ENCODE data around the gene TRABD2B. TPM values are rescaled to one million over a fixed set of nuclear protein-coding genes. Genes with fewer than 3 reads are reported as not detected.

TRABD2B gene
- total and polyA plus RNA-seq, 2 donors = 2.4 to 6.1 TPM

GRCh38 chr1:47849005-47849521 is 148.1 kb downstream of the TRABD2B start:
- no peaks in the 10 kb centered on the region for H3K4me1 ChIP-seq (ENCODE audit: insufficient read depth)
- WGBS = 76% methylated on average over 4 of the region's 4 CpGs
- H3K4me3 ChIP-seq (ENCODE audit: low read depth, low read length) = no peak overlapping the region
- H3K27ac ChIP-seq (ENCODE audit: low read depth) = no peak overlapping the region
- H3K36me3 ChIP-seq (ENCODE audit: insufficient read depth) = no peaks in the 10 kb centered on the region
- DNase-seq (ENCODE audit: extremely low spot score) = peak; percentile 33

GRCh38 chr1:47847763-47848162 is 149.4 kb downstream of the TRABD2B start:
- WGBS = 95% methylated on average over 9 of the region's 9 CpGs
- Histone ChIP-seq H3K27ac (ENCODE audit: low read depth) (no peak overlapping the region), H3K4me3 (ENCODE audit: low read depth, low read length) (no peak overlapping the region), H3K4me1 (ENCODE audit: insufficient read depth) (no peaks in the 10 kb centered on the region), H3K36me3 (ENCODE audit: insufficient read depth) (no peaks in the 10 kb centered on the region)
- DNase-seq (ENCODE audit: extremely low spot score) = no peak

GRCh38 chr1:47844558-47844955 is 152.6 kb downstream of the TRABD2B start:
- H3K4me1 ChIP-seq (ENCODE audit: insufficient read depth) = no peaks in the 10 kb centered on the region
- DNase-seq (ENCODE audit: extremely low spot score) = no peak
- WGBS = 90% methylated on average over 3 of the region's 3 CpGs

GRCh38 chr1:47843781-47844557 is 153.2 kb downstream of the TRABD2B start:
- DNase-seq (ENCODE audit: extremely low spot score) = no peak
- H3K36me3 ChIP-seq (ENCODE audit: insufficient read depth) = no peaks in the 10 kb centered on the region
- H3K27ac ChIP-seq (ENCODE audit: low read depth) = no peak overlapping the region
- no peak overlapping the region for H3K4me3 ChIP-seq (ENCODE audit: low read depth, low read length)
- 71% methylated on average over 10 of the region's 10 CpGs for WGBS
- no peaks in the 10 kb centered on the region for H3K4me1 ChIP-seq (ENCODE audit: insufficient read depth)

More at GRCh38 chr1:47844558-47844955, 152.6 kb downstream of the TRABD2B start:
- no peak overlapping the region for H3K27ac ChIP-seq (ENCODE audit: low read depth)
- H3K36me3 ChIP-seq (ENCODE audit: insufficient read depth) = no peaks in the 10 kb centered on the region
- H3K4me3 ChIP-seq (ENCODE audit: low read depth, low read length) = no peak overlapping the region

GRCh38 chr1:47843059-47843458 is 154.1 kb downstream of the TRABD2B start:
- Histone ChIP-seq H3K4me3 (ENCODE audit: low read depth, low read length) (no peak overlapping the region), H3K27ac (ENCODE audit: low read depth) (no peak overlapping the region), H3K36me3 (ENCODE audit: insufficient read depth) (no peaks in the 10 kb centered on the region), H3K4me1 (ENCODE audit: insufficient read depth) (no peaks in the 10 kb centered on the region)
- no peak for DNase-seq (ENCODE audit: extremely low spot score)
- whole genome bisulfite sequencing = 88% methylated on average over 6 of the region's 6 CpGs

GRCh38 chr1:47842228-47842919 is 154.8 kb downstream of the TRABD2B start:
- Histone ChIP-seq H3K36me3 (ENCODE audit: insufficient read depth) (no peaks in the 10 kb centered on the region), H3K4me3 (ENCODE audit: low read depth, low read length) (no peak overlapping the region), H3K27ac (ENCODE audit: low read depth) (no peak overlapping the region), H3K4me1 (ENCODE audit: insufficient read depth) (no peaks in the 10 kb centered on the region)
- no peak for DNase-seq (ENCODE audit: extremely low spot score)
- WGBS = 66% methylated on average over 5 of the region's 5 CpGs

- 89% methylated on average over 3 of the region's 3 CpGs for WGBS
- no peak overlapping the region for H3K4me3 ChIP-seq (ENCODE audit: low read depth, low read length)
- no peaks in the 10 kb centered on the region for H3K4me1 ChIP-seq (ENCODE audit: insufficient read depth)
- H3K36me3 ChIP-seq (ENCODE audit: insufficient read depth) = no peaks in the 10 kb centered on the region
- H3K27ac ChIP-seq (ENCODE audit: low read depth) = no peak overlapping the region
- no peak for DNase-seq (ENCODE audit: extremely low spot score)
Measured at GRCh38 chr1:47841356-47841755, 155.8 kb downstream of the TRABD2B start.

GRCh38 chr1:47840393-47841190 is 156.6 kb downstream of the TRABD2B start:
- Histone ChIP-seq H3K27ac (ENCODE audit: low read depth) (no peak overlapping the region), H3K36me3 (ENCODE audit: insufficient read depth) (no peaks in the 10 kb centered on the region), H3K4me1 (ENCODE audit: insufficient read depth) (no peaks in the 10 kb centered on the region), H3K4me3 (ENCODE audit: low read depth, low read length) (no peak overlapping the region)
- WGBS = 83% methylated on average over 4 of the region's 4 CpGs
- no peak for DNase-seq (ENCODE audit: extremely low spot score)

- WGBS = 66% methylated on average over 4 of the region's 4 CpGs
- Histone ChIP-seq H3K4me3 (ENCODE audit: low read depth, low read length) (no peak overlapping the region), H3K4me1 (ENCODE audit: insufficient read depth) (no peaks in the 10 kb centered on the region), H3K27ac (ENCODE audit: low read depth) (no peak overlapping the region), H3K36me3 (ENCODE audit: insufficient read depth) (no peaks in the 10 kb centered on the region)
- DNase-seq (ENCODE audit: extremely low spot score) = no peak
Measured at GRCh38 chr1:47839433-47839760, 157.8 kb downstream of the TRABD2B start.

GRCh38 chr1:47838562-47839432 is 158.4 kb downstream of the TRABD2B start:
- Histone ChIP-seq H3K36me3 (ENCODE audit: insufficient read depth) (no peaks in the 10 kb centered on the region), H3K27ac (ENCODE audit: low read depth) (no peak overlapping the region), H3K4me3 (ENCODE audit: low read depth, low read length) (no peak overlapping the region), H3K4me1 (ENCODE audit: insufficient read depth) (no peaks in the 10 kb centered on the region)
- 90% methylated on average over 16 of the region's 16 CpGs for WGBS
- no peak for DNase-seq (ENCODE audit: extremely low spot score)

GRCh38 chr1:47837866-47838561 is 159.2 kb downstream of the TRABD2B start:
- Histone ChIP-seq H3K4me1 (ENCODE audit: insufficient read depth) (no peaks in the 10 kb centered on the region), H3K36me3 (ENCODE audit: insufficient read depth) (no peaks in the 10 kb centered on the region), H3K27ac (ENCODE audit: low read depth) (no peak overlapping the region), H3K4me3 (ENCODE audit: low read depth, low read length) (no peak overlapping the region)
- DNase-seq (ENCODE audit: extremely low spot score) = no peak
- 91% methylated on average over 5 of the region's 5 CpGs for WGBS

GRCh38 chr1:47837056-47837830 is 159.9 kb downstream of the TRABD2B start:
- Histone ChIP-seq H3K4me1 (ENCODE audit: insufficient read depth) (no peaks in the 10 kb centered on the region), H3K4me3 (ENCODE audit: low read depth, low read length) (no peak overlapping the region), H3K27ac (ENCODE audit: low read depth) (no peak overlapping the region), H3K36me3 (ENCODE audit: insufficient read depth) (no peaks in the 10 kb centered on the region)
- WGBS = 81% methylated on average over 13 of the region's 13 CpGs
- DNase-seq (ENCODE audit: extremely low spot score) = no peak

All from urinary bladder (tissue), 4 donors.